Stomach (tissue), 4 donors: ENCODE data around the gene RBP4.

Experiments used
- EP300 ChIP-seq: sonication (generic); formaldehyde crosslinking; IDR thresholded peaks from one replicate; pipeline ENCODE4 v1.6.1; 2017; ENCODE audit warnings: antibody characterized with exemption
- POLR2A ChIP-seq, 4 donors: fragments of 450-650 bp; IDR thresholded peaks; one replicate each; pipeline ENCODE4 v1.6.1; 2016; ENCODE audit warnings: antibody characterized with exemption in 4 of 4, control low read depth in 2 of 4, mild to moderate bottlenecking in 1 of 4, moderate library complexity in 1 of 4
- TF ChIP-seq, protein P1 (sequence below), 7 experiments: fragments of 450-650 bp in 4 of 7; fragments of 200-600 bp in 3 of 7; sonication (generic) in 3 of 7; IDR thresholded peaks; one replicate each; pipeline ENCODE4 v1.5.1; 2016 to 2019; ENCODE audit warnings: antibody characterized with exemption in 7 of 7, control low read depth in 2 of 7, mild to moderate bottlenecking in 1 of 7

DNA sequence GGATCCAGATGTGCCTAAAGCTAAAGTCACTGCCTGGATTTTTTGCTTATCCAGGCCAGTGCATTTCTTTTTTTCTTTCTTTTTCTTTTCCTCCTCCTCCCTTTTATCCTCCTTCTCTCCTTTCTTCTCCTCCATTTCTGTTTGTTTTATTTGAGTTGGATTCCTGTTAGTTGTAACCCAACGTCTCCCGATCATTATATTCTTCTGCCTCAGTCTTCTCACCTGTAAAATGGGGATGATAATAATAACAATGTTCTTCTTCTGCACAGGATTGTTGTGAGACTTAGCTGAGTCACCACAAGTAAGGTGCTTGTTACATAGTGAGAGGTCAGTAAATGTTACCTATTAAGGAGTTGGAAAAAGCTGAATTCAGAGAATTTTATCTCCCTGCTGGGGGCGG is 48.3 kb downstream of the RBP4 start:
- TF ChIP-seq, protein P1, sequence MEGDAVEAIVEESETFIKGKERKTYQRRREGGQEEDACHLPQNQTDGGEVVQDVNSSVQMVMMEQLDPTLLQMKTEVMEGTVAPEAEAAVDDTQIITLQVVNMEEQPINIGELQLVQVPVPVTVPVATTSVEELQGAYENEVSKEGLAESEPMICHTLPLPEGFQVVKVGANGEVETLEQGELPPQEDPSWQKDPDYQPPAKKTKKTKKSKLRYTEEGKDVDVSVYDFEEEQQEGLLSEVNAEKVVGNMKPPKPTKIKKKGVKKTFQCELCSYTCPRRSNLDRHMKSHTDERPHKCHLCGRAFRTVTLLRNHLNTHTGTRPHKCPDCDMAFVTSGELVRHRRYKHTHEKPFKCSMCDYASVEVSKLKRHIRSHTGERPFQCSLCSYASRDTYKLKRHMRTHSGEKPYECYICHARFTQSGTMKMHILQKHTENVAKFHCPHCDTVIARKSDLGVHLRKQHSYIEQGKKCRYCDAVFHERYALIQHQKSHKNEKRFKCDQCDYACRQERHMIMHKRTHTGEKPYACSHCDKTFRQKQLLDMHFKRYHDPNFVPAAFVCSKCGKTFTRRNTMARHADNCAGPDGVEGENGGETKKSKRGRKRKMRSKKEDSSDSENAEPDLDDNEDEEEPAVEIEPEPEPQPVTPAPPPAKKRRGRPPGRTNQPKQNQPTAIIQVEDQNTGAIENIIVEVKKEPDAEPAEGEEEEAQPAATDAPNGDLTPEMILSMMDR (IDR thresholded peaks at IDR 0.05) = no peak
- TF ChIP-seq EP300 = no peak
- no peak for TF ChIP-seq POLR2A (IDR thresholded peaks at IDR 0.05)
